Measurements from ENCODE around the gene RXRA. TPM values are rescaled to one million over a fixed set of nuclear protein-coding genes. Genes with fewer than 3 reads are reported as not detected.

The RXRA gene
- polyA plus RNA-seq, 1 donor from 2014 or later = 2.7 TPM

DNA sequence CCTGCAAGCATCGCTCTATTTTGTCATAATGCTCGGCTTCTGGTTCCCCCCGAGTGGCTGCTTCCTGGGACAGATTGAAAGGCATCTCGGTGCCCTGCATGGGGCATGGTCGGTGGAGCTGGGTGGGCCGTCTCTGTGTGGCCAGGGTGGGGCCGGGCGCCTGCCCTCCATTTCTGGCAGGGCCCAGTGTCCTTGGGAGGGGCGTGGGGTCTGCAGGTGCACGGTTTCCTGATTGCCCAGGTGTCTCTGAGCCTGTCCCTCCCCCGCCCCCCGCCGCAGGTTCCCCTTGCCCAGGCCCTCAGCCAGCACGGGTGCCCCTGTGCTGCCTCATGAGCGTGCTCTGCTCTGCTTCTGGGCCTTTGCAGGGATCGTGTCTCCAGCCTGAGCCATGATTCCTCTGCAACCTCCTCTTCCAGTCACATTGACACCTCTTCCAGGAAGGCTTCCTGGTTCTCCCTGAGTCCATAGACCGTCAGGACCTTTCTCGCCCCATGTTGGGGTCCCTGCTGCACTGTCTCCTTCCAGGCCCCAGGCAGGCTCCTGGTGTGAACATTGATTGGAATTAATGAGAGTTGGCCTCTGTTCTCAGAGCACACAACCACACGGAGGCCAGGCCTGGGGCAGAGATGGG lies 90.2 kb downstream of the RXRA start:
- no peak for TF ChIP-seq RAD21 (conservative IDR thresholded peaks at IDR 0.05)
- no peak for TF ChIP-seq EZH2 (IDR thresholded peaks at IDR 0.05; ENCODE audit: borderline replicate concordance, insufficient read depth, low read length, poor library complexity, severe bottlenecking)
- TF ChIP-seq POLR2AphosphoS5 (IDR thresholded peaks at IDR 0.05) = no peak
- no peak for TF ChIP-seq TAF1 (IDR thresholded peaks at IDR 0.05; ENCODE audit: low read depth)
- TF ChIP-seq MXI1 (conservative IDR thresholded peaks at IDR 0.05; ENCODE audit: poor library complexity, severe bottlenecking) = no peak
- TF ChIP-seq, protein P1, sequence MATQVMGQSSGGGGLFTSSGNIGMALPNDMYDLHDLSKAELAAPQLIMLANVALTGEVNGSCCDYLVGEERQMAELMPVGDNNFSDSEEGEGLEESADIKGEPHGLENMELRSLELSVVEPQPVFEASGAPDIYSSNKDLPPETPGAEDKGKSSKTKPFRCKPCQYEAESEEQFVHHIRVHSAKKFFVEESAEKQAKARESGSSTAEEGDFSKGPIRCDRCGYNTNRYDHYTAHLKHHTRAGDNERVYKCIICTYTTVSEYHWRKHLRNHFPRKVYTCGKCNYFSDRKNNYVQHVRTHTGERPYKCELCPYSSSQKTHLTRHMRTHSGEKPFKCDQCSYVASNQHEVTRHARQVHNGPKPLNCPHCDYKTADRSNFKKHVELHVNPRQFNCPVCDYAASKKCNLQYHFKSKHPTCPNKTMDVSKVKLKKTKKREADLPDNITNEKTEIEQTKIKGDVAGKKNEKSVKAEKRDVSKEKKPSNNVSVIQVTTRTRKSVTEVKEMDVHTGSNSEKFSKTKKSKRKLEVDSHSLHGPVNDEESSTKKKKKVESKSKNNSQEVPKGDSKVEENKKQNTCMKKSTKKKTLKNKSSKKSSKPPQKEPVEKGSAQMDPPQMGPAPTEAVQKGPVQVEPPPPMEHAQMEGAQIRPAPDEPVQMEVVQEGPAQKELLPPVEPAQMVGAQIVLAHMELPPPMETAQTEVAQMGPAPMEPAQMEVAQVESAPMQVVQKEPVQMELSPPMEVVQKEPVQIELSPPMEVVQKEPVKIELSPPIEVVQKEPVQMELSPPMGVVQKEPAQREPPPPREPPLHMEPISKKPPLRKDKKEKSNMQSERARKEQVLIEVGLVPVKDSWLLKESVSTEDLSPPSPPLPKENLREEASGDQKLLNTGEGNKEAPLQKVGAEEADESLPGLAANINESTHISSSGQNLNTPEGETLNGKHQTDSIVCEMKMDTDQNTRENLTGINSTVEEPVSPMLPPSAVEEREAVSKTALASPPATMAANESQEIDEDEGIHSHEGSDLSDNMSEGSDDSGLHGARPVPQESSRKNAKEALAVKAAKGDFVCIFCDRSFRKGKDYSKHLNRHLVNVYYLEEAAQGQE (IDR thresholded peaks at IDR 0.05; ENCODE audit: borderline replicate concordance) = no peak
- no peak for TF ChIP-seq SMC3 (conservative IDR thresholded peaks at IDR 0.05; ENCODE audit: poor library complexity)
- no peak for TF ChIP-seq EP300 (conservative IDR thresholded peaks at IDR 0.05; ENCODE audit: poor library complexity, severe bottlenecking)
- TF ChIP-seq, protein P2, sequence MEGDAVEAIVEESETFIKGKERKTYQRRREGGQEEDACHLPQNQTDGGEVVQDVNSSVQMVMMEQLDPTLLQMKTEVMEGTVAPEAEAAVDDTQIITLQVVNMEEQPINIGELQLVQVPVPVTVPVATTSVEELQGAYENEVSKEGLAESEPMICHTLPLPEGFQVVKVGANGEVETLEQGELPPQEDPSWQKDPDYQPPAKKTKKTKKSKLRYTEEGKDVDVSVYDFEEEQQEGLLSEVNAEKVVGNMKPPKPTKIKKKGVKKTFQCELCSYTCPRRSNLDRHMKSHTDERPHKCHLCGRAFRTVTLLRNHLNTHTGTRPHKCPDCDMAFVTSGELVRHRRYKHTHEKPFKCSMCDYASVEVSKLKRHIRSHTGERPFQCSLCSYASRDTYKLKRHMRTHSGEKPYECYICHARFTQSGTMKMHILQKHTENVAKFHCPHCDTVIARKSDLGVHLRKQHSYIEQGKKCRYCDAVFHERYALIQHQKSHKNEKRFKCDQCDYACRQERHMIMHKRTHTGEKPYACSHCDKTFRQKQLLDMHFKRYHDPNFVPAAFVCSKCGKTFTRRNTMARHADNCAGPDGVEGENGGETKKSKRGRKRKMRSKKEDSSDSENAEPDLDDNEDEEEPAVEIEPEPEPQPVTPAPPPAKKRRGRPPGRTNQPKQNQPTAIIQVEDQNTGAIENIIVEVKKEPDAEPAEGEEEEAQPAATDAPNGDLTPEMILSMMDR (IDR thresholded peaks at IDR 0.05; ENCODE audit: poor library complexity, severe bottlenecking) = no peak
- Histone ChIP-seq H3K9ac (ENCODE audit: low read length) (no peak overlapping the region), H3K9me3 (ENCODE audit: low read length) (no peaks in the 10 kb centered on the region), H2AFZ (ENCODE audit: low read depth, low read length) (no peak overlapping the region), H3K79me2 (replicated peaks; ENCODE audit: insufficient read depth, low read length) (no peaks in the 10 kb centered on the region), H3K9me2 (ENCODE audit: insufficient read depth, low read length) (no peaks in the 10 kb centered on the region), H4K20me1 (ENCODE audit: insufficient read depth) (no peaks in the 10 kb centered on the region), H3F3A (ENCODE audit: insufficient read depth, low read length, poor library complexity, severe bottlenecking) (no peaks in the 10 kb centered on the region), H3K36me3 (ENCODE audit: insufficient read depth, low read length) (no peaks in the 10 kb centered on the region), H3K27ac (ENCODE audit: low read length) (no peak overlapping the region), H3K4me2 (ENCODE audit: low read length) (no peak overlapping the region), H3K27me3 (ENCODE audit: insufficient read depth, low read depth, low read length) (no peaks in the 10 kb centered on the region), H3K4me3 (ENCODE audit: low read length) (no peak overlapping the region)

GRCh38 chr9:134418354-134418753 lies 92.1 kb downstream of the RXRA start:
- H3K9me3 ChIP-seq (ENCODE audit: low read length) = no peaks in the 10 kb centered on the region
- no peak overlapping the region for H2AFZ ChIP-seq (ENCODE audit: low read depth, low read length)
- no peaks in the 10 kb centered on the region for H3K27me3 ChIP-seq (ENCODE audit: insufficient read depth, low read depth, low read length)
- H3K9me2 ChIP-seq (ENCODE audit: insufficient read depth, low read length) = no peaks in the 10 kb centered on the region
- no peaks in the 10 kb centered on the region for H3K36me3 ChIP-seq (ENCODE audit: insufficient read depth, low read length)
- no peaks in the 10 kb centered on the region for H3K79me2 ChIP-seq (replicated peaks; ENCODE audit: insufficient read depth, low read length)
- no peak for TF ChIP-seq EP300 (conservative IDR thresholded peaks at IDR 0.05; ENCODE audit: poor library complexity, severe bottlenecking)
- TF ChIP-seq POLR2AphosphoS5 (IDR thresholded peaks at IDR 0.05) = no peak
- TF ChIP-seq, protein P2 (IDR thresholded peaks at IDR 0.05; ENCODE audit: poor library complexity, severe bottlenecking) = no peak
- no peak for TF ChIP-seq RAD21 (conservative IDR thresholded peaks at IDR 0.05)
- TF ChIP-seq EZH2 (IDR thresholded peaks at IDR 0.05; ENCODE audit: borderline replicate concordance, insufficient read depth, low read length, poor library complexity, severe bottlenecking) = no peak
- TF ChIP-seq TAF1 (IDR thresholded peaks at IDR 0.05; ENCODE audit: low read depth) = no peak
- TF ChIP-seq, protein P1 (IDR thresholded peaks at IDR 0.05; ENCODE audit: borderline replicate concordance) = no peak
- TF ChIP-seq SMC3 (conservative IDR thresholded peaks at IDR 0.05; ENCODE audit: poor library complexity) = no peak
- no peak for TF ChIP-seq MXI1 (conservative IDR thresholded peaks at IDR 0.05; ENCODE audit: poor library complexity, severe bottlenecking)
- H4K20me1 ChIP-seq (ENCODE audit: insufficient read depth) = no peaks in the 10 kb centered on the region
- H3F3A ChIP-seq (ENCODE audit: insufficient read depth, low read length, poor library complexity, severe bottlenecking) = no peaks in the 10 kb centered on the region
- no peak overlapping the region for H3K4me2 ChIP-seq (ENCODE audit: low read length)
- H3K4me3 ChIP-seq (ENCODE audit: low read length) = no peak overlapping the region
- H3K9ac ChIP-seq (ENCODE audit: low read length) = no peak overlapping the region
- H3K27ac ChIP-seq (ENCODE audit: low read length) = no peak overlapping the region
